Fibroblast of villous mesenchyme (primary cell): ENCODE results near the gene SLC12A4. TPM values are rescaled to one million over a fixed set of nuclear protein-coding genes. Genes with fewer than 3 reads are reported as not detected.

Experiments
- DNase-seq: peaks from one replicate; pipeline ENCODE4 v3.0.0-alpha.2; 2010; ENCODE audit warnings: low read depth
- H3K4me3 ChIP-seq: 2 replicates; pipeline ENCODE4 v1.5.1; 2011; ENCODE audit warnings: low read depth, mild to moderate bottlenecking, low read length
- CTCF ChIP-seq: IDR thresholded peaks from 2 replicates; pipeline ENCODE4 v1.5.1; 2012; ENCODE audit warnings: low read depth, mild to moderate bottlenecking, low read length; ENCODE audit not compliant: insufficient read depth
- total RNA-seq: library from RNA; depleted of rRNA; stranded (reverse); fragments of >200 nt; gene quantifications from 2 replicates; pipeline ENCODE4 v1.2.3, GENCODE V29; 2012

The SLC12A4 gene
- total RNA-seq, 1 donor = 104 TPM

- no peak overlapping the region for H3K4me3 ChIP-seq
- DNase-seq = no peak
- TF ChIP-seq CTCF = no peak
Observed at GRCh38 chr16:67930191-67930590, 38.2 kb downstream of the SLC12A4 start.

- peak; percentile 54 for DNase-seq
- no peak overlapping the region for H3K4me3 ChIP-seq
- TF ChIP-seq CTCF = peak; percentile 87
Observed at GRCh38 chr16:67928561-67929364, 39.7 kb downstream of the SLC12A4 start.

GRCh38 chr16:67928147-67928546, 40.3 kb downstream of the SLC12A4 start:
- TF ChIP-seq CTCF = no peak
- no peak overlapping the region for H3K4me3 ChIP-seq
- no peak for DNase-seq

DNA sequence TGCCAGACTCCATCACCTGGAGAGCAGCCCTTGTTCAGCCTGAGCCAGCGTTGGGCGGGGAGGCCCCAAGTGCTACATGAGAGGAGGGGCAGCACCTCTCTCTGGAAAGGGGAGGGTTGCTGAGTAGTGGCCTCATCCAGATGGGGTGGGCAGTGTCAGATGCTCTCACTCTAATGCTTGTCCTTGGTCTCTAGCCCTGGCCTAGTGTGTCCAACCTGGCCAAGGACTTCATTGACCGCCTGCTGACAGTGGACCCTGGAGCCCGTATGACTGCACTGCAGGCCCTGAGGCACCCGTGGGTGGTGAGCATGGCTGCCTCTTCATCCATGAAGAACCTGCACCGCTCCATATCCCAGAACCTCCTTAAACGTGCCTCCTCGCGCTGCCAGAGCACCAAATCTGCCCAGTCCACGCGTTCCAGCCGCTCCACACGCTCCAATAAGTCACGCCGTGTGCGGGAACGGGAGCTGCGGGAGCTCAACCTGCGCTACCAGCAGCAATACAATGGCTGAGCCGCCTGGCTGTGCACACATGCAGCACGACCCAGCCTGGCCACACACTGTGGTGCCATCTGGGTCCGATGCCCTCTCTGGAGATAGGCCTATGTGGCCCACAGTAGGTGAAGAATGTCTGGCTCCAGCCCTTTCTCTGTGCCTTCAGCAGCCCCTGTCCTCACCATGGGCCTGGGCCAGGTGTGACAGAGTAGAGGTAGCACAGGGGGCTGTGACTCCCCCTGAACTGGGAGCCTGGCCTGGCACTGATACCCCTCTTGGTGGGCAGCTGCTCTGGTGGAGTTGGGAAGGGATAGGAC, 41.1 kb downstream of the SLC12A4 start:
- no peak for DNase-seq
- H3K4me3 ChIP-seq = no peak overlapping the region
- no peak for TF ChIP-seq CTCF

DNA sequence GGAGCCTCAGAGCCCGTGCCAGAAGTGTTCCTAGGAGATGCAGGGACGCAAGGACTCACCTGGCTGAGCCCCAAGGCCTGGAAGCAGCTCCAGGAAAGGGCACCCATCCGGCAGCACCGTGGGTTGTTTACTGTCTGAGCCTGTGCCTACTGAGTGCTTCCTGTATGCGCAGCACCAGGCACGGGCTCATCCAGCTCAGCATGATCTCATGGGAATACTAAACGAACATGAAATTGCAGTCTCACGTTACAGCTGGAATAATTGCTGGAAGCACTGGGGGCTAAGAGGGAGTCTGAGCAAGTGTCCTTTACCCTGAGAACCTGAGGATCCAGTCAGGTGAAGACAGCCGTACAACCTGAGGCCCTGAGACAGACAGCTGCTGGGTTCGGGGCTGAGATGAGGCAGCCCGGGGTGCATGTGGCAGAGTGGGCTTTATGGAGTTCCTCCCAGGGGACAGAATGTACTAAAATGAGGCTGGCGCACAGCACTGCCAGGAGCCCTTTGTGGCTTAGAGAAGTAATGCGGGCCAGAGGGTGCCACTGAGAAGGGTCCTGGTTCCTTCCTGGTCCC, 42.2 kb downstream of the SLC12A4 start:
- no peak for DNase-seq
- no peak overlapping the region for H3K4me3 ChIP-seq
- no peak for TF ChIP-seq CTCF

- no peak overlapping the region for H3K4me3 ChIP-seq
- no peak for TF ChIP-seq CTCF
- no peak for DNase-seq
Observed at GRCh38 chr16:67924140-67924906, 44.1 kb downstream of the SLC12A4 start.
